Kidney capillary endothelial cell (primary cell): ENCODE results near the gene PHLDA2.

Source experiments
- DNase-seq: peaks from one replicate; pipeline ENCODE4 v3.0.0-alpha.2; 2018; ENCODE audit warnings: low spot score

PHLDA2 gene

GRCh38 chr11:2928605-2929530 lies at the start of gene PHLDA2:
PHLDA2 (minus strand) TSS chr11:2929420; CDS start chr11:2929364, 56 bp downstream.
- peak; percentile 52 for DNase-seq

GRCh38 chr11:2977113-2977512 lies 47.9 kb upstream of the PHLDA2 start:
- DNase-seq, result no peak

DNA sequence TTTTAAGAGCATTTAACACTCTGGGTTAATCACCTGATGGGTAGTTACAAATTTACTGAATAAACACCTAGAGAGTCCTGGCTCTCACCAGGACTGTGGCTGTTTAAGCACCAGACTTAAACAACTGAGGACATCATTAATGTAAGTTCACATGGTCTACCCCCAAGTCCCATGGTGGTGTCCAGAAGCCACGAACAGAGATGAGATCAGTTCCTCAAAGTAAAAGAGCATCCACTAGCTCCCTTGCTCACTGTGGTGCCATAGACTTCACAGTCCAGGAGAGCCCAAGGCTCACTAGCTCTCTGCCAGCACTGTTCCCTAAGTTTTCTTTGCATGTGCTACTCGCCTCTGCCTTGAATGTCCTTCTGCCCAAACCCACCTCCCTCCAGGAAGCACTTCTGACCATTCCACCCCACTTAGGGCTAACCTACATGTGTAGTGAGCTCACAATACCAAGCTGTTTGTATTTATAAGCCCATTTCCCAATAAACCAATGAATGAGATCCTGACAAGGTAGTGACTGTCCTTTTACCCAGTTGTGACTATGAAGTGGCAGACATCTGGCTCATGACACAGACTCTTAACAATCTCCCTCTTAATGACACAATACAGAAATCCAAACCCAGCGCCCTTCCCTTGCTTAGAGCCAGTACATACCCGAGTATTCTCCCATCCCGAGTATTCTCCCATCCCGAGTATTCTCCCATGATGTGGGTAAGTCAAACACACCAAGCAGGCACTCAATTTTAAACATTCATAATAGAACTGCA lies 47.3 kb upstream of the PHLDA2 start:
- DNase-seq, result no peak

DNA sequence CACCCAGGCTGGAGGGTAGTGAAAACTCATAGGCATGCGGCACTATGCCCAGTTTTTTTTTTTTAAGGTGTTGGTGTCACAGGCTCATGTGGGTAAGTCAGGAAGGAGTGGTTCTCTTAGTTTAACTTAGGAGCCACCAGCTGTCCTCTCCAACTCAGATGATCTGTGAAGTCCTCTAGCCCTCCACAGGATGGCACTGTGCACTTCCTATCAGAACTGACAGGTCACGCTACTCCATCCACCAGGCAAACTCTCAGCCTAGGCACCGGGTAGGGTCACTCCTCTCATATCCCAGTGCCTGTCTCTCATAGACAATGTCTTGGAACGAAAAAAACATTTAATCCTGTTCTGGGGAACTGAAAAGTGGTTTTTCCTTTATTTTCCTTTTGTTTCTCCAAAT lies 46.4 kb upstream of the PHLDA2 start:
- no peak for DNase-seq

DNA sequence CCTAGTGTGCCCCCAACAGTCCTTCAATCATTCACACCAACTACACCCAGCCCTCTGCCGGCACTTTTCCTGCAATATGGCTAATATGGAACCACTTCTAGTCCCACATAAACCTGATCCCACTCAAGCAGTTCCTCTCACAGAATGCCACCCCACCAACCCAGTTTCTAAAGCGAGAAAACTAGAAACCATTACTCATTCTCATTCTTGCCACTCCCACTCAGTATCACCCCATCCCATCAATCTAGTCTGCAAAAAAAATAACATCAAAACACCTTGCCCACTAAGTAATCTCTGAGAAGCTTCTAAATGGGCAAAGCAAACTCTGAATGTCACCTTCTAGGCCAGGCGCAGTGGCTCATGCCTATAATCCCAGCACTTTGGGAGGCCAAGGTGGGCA lies 45.1 kb upstream of the PHLDA2 start:
- DNase-seq, result no peak

- no peak for DNase-seq
These were observed 39.2 kb upstream of the PHLDA2 start for GRCh38 chr11:2968341-2968900.

GRCh38 chr11:2964782-2965181 lies 35.6 kb upstream of the PHLDA2 start:
- DNase-seq, result no peak

- no peak for DNase-seq
These were observed 34.5 kb upstream of the PHLDA2 start for GRCh38 chr11:2963761-2964160.

- no peak for DNase-seq
These were observed 34.0 kb upstream of the PHLDA2 start for GRCh38 chr11:2963112-2963754.

- no peak for DNase-seq
These were observed 31.9 kb upstream of the PHLDA2 start for GRCh38 chr11:2961080-2961479.

DNA sequence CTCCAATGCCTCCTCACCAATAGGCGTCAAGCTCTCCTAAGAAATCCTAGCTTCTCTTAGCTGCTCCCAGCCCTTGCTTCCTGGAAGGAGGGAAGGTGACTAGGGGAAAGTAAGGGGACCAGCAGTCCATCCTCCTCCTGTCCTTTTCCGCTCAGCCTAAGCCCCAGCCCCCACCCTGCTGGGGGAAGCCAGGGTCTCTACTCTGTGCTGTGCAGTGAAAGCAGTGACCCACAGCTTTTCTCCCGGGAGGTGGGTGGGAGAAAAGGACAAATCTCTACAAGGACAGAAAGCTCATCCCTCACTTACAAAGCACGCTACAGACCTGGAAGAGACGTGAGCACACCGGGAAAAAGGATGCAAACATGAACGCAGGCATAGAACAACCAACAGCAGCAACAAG lies 30.9 kb upstream of the PHLDA2 start:
- no peak for DNase-seq

- no peak for DNase-seq
These were observed 29.0 kb upstream of the PHLDA2 start for GRCh38 chr11:2958251-2958650.

GRCh38 chr11:2955906-2956476 lies 26.8 kb upstream of the PHLDA2 start:
- DNase-seq, result no peak

DNA sequence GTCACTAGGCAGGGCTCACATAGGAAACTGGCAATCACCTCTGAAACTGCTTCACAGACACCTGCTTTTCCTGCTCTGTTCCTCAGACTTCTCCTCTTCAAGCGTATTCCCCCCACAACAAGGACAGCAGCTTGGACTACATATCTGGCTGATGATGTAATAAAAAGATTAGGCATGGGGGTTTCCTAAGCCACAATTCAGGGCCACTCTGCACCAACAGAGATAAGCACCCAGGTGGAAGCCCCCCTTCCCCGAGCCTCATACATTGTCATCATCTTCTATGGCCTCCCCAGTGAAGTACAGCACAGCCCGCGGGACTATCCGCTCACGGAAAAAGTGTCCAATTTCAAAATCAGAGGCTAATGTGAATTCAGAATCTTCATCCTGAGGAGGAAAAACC lies 25.0 kb upstream of the PHLDA2 start:
- no peak for DNase-seq

GRCh38 chr11:2952290-2952689 lies 23.1 kb upstream of the PHLDA2 start:
- no peak for DNase-seq

GRCh38 chr11:2951231-2952110 lies 22.3 kb upstream of the PHLDA2 start:
- peak; percentile 52 for DNase-seq

DNA sequence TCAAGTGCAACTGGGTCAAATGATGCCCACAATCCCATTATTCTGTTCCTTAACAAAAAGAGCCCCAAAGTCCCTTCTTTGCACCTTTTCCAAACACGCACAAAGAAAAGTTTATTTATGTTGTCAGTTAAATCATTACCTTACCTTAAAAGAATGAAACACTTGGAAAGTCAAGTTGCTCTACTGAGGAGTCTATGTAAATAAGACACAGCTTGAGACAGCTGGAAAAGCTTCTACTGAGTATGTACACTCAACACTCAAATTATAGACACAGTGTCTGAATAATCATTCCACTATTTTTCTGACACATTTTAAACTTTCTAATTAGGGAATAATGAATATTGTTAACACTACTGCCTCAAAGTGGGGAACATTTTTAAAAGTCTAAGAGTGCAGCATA lies 21.6 kb upstream of the PHLDA2 start:
- DNase-seq, result no peak

DNA sequence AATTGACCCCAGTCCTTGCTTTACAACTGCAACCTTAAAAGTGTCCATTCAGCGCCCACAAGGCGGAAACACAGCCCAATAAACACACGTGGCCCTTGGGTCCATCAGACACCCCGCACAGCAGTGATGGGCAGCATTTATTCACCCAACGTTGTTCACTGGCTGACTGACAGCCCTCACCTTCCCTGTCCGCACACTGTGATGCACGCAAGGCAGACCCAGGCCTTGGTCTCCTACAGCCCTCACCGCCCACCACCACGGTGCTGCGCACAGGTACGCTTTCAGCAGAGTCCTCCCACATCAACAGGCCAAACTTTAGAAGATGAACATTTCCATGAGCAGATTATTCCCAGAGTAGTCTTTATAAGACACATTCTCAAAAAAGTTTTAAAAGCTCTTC lies 20.7 kb upstream of the PHLDA2 start:
- DNase-seq, result no peak

DNA sequence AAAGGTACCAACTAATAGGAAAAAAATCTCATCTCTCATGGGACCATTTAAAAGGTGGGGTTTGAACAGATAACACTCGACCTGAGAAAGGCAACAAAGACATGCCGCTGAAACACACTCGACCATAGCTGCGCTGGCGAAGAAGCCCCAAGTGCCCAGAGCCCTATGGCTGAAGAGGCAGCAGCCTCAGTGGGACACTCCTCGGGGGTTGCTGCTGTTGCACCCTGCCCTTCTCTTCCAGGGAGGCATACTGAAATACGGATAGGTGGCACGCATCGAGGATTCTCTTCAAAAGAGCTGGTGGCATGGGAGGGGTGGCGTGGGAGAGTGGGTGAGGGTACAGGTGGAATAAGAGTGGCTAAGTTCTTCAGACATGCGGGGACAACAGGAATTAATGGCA lies 18.5 kb upstream of the PHLDA2 start:
- DNase-seq, result no peak

DNA sequence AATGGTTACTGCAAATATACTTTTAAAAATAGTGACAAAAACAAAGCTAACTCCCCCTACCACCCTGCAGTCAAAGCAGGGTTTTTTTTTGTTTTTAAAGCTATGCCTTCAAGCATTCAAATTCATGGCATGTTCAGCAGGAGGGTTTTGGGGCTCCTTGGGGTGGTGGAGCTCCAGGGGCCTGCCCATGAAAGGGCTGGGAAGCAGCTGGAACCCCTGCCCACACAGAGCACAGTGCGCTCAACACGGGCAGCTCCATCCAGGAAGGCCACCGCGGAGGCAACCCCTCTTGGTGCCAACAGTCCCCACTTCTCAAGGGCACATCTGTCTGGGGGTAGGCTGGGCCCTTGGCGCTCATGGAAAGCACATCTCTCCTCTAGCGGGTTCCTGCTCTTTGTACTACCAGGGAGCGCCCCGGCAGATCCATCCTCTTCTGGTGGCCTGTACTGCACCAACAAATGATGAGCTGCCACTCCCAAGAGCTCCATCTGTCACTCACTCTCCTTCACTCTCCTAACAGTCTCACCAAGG lies 16.6 kb upstream of the PHLDA2 start:
- no peak for DNase-seq
